OCI-LY3 (cell line): ENCODE measurements around the gene ESR1.

Experiments
- H2AFZ ChIP-seq: fragments of 200-600, 300-600 bp; shearing (Covaris generic); 2 replicates; pipeline ENCODE4 v1.6.0; 2014; ENCODE audit warnings: antibody characterized with exemption, low read depth, low read length
- H3K27ac ChIP-seq: fragments of 200-600, 300-600 bp; sonication (generic); 2 replicates; pipeline ENCODE4 v1.5.1; 2014; ENCODE audit warnings: mild to moderate bottlenecking, low read length, moderate library complexity, mixed read lengths
- H3K27me3 ChIP-seq: fragments of 200-600, 300-600 bp; sonication (generic); 2 replicates; pipeline ENCODE4 v1.6.1; 2014; ENCODE audit warnings: low read depth, low read length, mixed read lengths
- H3K36me3 ChIP-seq: fragments of 200-600, 300-600 bp; sonication (generic); replicated peaks from 2 replicates; pipeline ENCODE3; 2014; ENCODE audit warnings: low read depth, low read length, mixed read lengths
- H3K4me1 ChIP-seq: fragments of 300-600, 200-600 bp; sonication (generic); 2 replicates; pipeline ENCODE4 v1.6.1; 2014; ENCODE audit warnings: low read length, mixed read lengths
- H3K4me2 ChIP-seq: fragments of 200-600, 300-600 bp; sonication (generic); 2 replicates; pipeline ENCODE4 v1.6.1; 2014; ENCODE audit warnings: low read length, mixed read lengths
- H3K4me3 ChIP-seq: fragments of 300-600, 200-600 bp; sonication (generic); 2 replicates; pipeline ENCODE4 v1.5.1; 2014; ENCODE audit warnings: antibody characterized with exemption, mild to moderate bottlenecking, low read length, moderate library complexity
- H3K79me2 ChIP-seq: fragments of 300-600, 200-600 bp; shearing (Covaris generic); 2 replicates; pipeline ENCODE4 v1.6.1; 2014; ENCODE audit warnings: mild to moderate bottlenecking, low read length, mixed read lengths
- H3K9ac ChIP-seq: fragments of 300-600, 200-600 bp; shearing (Covaris generic); 2 replicates; pipeline ENCODE4 v1.6.0; 2014; ENCODE audit warnings: mild to moderate bottlenecking, low read length, moderate library complexity
- H3K9me3 ChIP-seq: fragments of 200-600, 300-600 bp; shearing (Covaris generic); 2 replicates; pipeline ENCODE4 v1.6.1; 2014; ENCODE audit warnings: low read length, mixed read lengths; ENCODE audit not compliant: insufficient read depth
- H4K20me1 ChIP-seq: fragments of 200-600, 300-600 bp; sonication (generic); 2 replicates; pipeline ENCODE4 v1.6.1; 2016; ENCODE audit warnings: low read length, mixed read lengths; ENCODE audit not compliant: insufficient read depth
- CTCF ChIP-seq: fragments of 200-600, 300-600 bp; sonication (generic); IDR thresholded peaks from 2 replicates; pipeline ENCODE4 v1.5.1; 2014; ENCODE audit warnings: antibody characterized with exemption, low read length, low read depth
- EZH2phosphoT487 ChIP-seq: fragments of 200-600 bp; shearing (Covaris generic); IDR thresholded peaks from 2 replicates; pipeline ENCODE4 v1.6.1; 2018; ENCODE audit warnings: antibody characterized with exemption, mixed run types, low read depth

The ESR1 gene

GRCh38 chr6:152063170-152063921 lies 255.9 kb downstream of the ESR1 start:
- no peak overlapping the region for H3K4me2 ChIP-seq

GRCh38 chr6:152068622-152069261 lies 261.3 kb downstream of the ESR1 start:
- no peaks in the 10 kb centered on the region; the same call in 1 of the 2 replicates for H3K27me3 ChIP-seq
- H3K9ac ChIP-seq: no peak overlapping the region
- no peaks in the 10 kb centered on the region for H3K4me1 ChIP-seq
- no peak overlapping the region for H3K4me3 ChIP-seq
- no peaks in the 10 kb centered on the region for H3K9me3 ChIP-seq
- H2AFZ ChIP-seq: no peak overlapping the region
- no peak overlapping the region for H3K27ac ChIP-seq
- no peaks in the 10 kb centered on the region for H4K20me1 ChIP-seq
- no peaks in the 10 kb centered on the region for H3K79me2 ChIP-seq
- H3K4me2 ChIP-seq: no peak overlapping the region
- TF ChIP-seq CTCF (no peak), EZH2phosphoT487 (no peak)
- no peaks in the 10 kb centered on the region for H3K36me3 ChIP-seq

More at GRCh38 chr6:152063170-152063921, 255.9 kb downstream of the ESR1 start:
- 0 out of 2 replicates have a peak, but pooled peaks cover 4% of the 10 kb centered on the region for H3K27me3 ChIP-seq
- no peak overlapping the region for H3K9ac ChIP-seq
- no peaks in the 10 kb centered on the region for H3K4me1 ChIP-seq
- H4K20me1 ChIP-seq: no peaks in the 10 kb centered on the region
- H3K27ac ChIP-seq: no peak overlapping the region
- H3K36me3 ChIP-seq: no peaks in the 10 kb centered on the region
- TF ChIP-seq EZH2phosphoT487 (no peak), CTCF (no peak)
- no peak overlapping the region for H2AFZ ChIP-seq
- no peaks in the 10 kb centered on the region for H3K9me3 ChIP-seq
- no peaks in the 10 kb centered on the region for H3K79me2 ChIP-seq
- no peak overlapping the region for H3K4me3 ChIP-seq

- Histone ChIP-seq H2AFZ (no peak overlapping the region), H3K27ac (no peak overlapping the region), H3K4me1 (no peaks in the 10 kb centered on the region), H3K4me2 (no peak overlapping the region), H3K9ac (no peak overlapping the region), H3K79me2 (no peaks in the 10 kb centered on the region), H3K36me3 (no peaks in the 10 kb centered on the region), H3K27me3 (no peaks in the 10 kb centered on the region; the same call in 1 of the 2 replicates), H3K9me3 (no peaks in the 10 kb centered on the region), H3K4me3 (no peak overlapping the region), H4K20me1 (no peaks in the 10 kb centered on the region)
- no peak for TF ChIP-seq EZH2phosphoT487
- TF ChIP-seq CTCF: no peak
Observed at GRCh38 chr6:152070556-152070955, 263.1 kb downstream of the ESR1 start.

- H3K9me3 ChIP-seq: no peaks in the 10 kb centered on the region
- no peak overlapping the region for H3K9ac ChIP-seq
- no peak overlapping the region for H2AFZ ChIP-seq
- no peaks in the 10 kb centered on the region for H3K79me2 ChIP-seq
- no peak for TF ChIP-seq CTCF
- TF ChIP-seq EZH2phosphoT487: no peak
- no peaks in the 10 kb centered on the region for H3K4me1 ChIP-seq
- H3K27me3 ChIP-seq: no peaks in the 10 kb centered on the region; the same call in 1 of the 2 replicates
- H4K20me1 ChIP-seq: no peaks in the 10 kb centered on the region
- no peaks in the 10 kb centered on the region for H3K36me3 ChIP-seq
- no peak overlapping the region for H3K4me3 ChIP-seq
- no peak overlapping the region for H3K27ac ChIP-seq
- H3K4me2 ChIP-seq: no peak overlapping the region
Observed at GRCh38 chr6:152071318-152071717, 263.8 kb downstream of the ESR1 start.
